HepG2 (cell line): ENCODE data around the gene AKR7A3. TPM values are rescaled to one million over a fixed set of nuclear protein-coding genes. Genes with fewer than 3 reads are reported as not detected.

ENCODE experiments used
- ATAC-seq: fragments of 200-7000 bp; cut with Tn5 transposase; 3 replicates; pipeline ENCODE4 v1.9.1; 2020; ENCODE audit warnings: mild to moderate bottlenecking, moderate library complexity
- BruUV-seq: library from RNA; stranded (reverse); fragments of 400-500 nt; replicated peaks from 2 replicates; lab custom pipeline; 2021; lab: Mats Ljungman, UMichigan
- CTCF ChIA-PET: fragments of 300-600 bp; formaldehyde crosslinking; extraction: SDS; loops from one replicate; lab custom pipeline; 2021; ENCODE audit warnings: low total read pairs, inconsistent platforms, low intra/inter-chr PET ratio; lab: Yijun Ruan, JAX
- POLR2A ChIA-PET: fragments of 350-600 bp; sonication (Branson Sonifier 250); formaldehyde crosslinking; loops from one replicate; lab custom pipeline; 2020; ENCODE audit warnings: antibody characterized with exemption, inconsistent platforms; lab: Yijun Ruan, JAX
- DNase-seq: peaks from one replicate; pipeline ENCODE4 v3.0.0-alpha.2; 2015; ENCODE audit warnings: low spot score
- FAIRE-seq: peaks from 3 replicates; lab custom pipeline; 2011; peaks lifted over from hg19 to GRCh38; lab: Jason Lieb, UNC
- H2AFZ ChIP-seq: one replicate; pipeline ENCODE4 v1.6.1; 2011; ENCODE audit warnings: low read length, inconsistent platforms
- H3K27ac ChIP-seq: fragments of 300-600 bp; 3 replicates; pipeline ENCODE4 v1.8.0; 2011; ENCODE audit warnings: mixed run types, mild to moderate bottlenecking, mixed read lengths, low read length, inconsistent platforms; ENCODE audit not compliant: insufficient read depth; ENCODE audit errors: extremely low read length
- H3K27me3 ChIP-seq, 2 experiments: fragments of 200-600 bp in 1 of 2; 2 replicates in 1 of 2; 3 replicates in 1 of 2; pipeline versions ENCODE4 v1.6.0 to v1.8.0; 2011; ENCODE audit warnings: low read length in 2 of 2, mild to moderate bottlenecking in 2 of 2, moderate library complexity in 2 of 2, inconsistent platforms in 1 of 2; ENCODE audit not compliant: insufficient read depth in 2 of 2, control insufficient read depth in 1 of 2
- H3K36me3 ChIP-seq, 2 experiments: fragments of 200-600 bp in 1 of 2; replicated peaks in 1 of 2; 2 replicates in 1 of 2; 3 replicates in 1 of 2; pipeline versions ENCODE4 v1.5.1 to v1.8.0; 2011; ENCODE audit warnings: low read length in 2 of 2, inconsistent platforms in 1 of 2; ENCODE audit not compliant: insufficient read depth in 2 of 2, control insufficient read depth in 1 of 2
- H3K4me1 ChIP-seq: 2 replicates; pipeline ENCODE4 v1.5.1; 2012; ENCODE audit warnings: low read length, inconsistent platforms; ENCODE audit not compliant: insufficient read depth
- H3K4me2 ChIP-seq: 2 replicates; pipeline ENCODE4 v1.6.0; 2011; ENCODE audit warnings: low read depth, low read length, inconsistent platforms
- H3K4me3 ChIP-seq, 3 experiments: fragments of 200-600 bp in 1 of 3; sonication (generic), shearing (Covaris generic) in 1 of 3; replicated peaks in 1 of 3; 2 replicates each; pipeline ENCODE4 v1.5.1; 2011 to 2016; ENCODE audit warnings: low read length in 3 of 3, inconsistent platforms in 2 of 3, low read depth in 2 of 3, mild to moderate bottlenecking in 2 of 3, control low read depth in 1 of 3, mixed read lengths in 1 of 3; ENCODE audit not compliant: insufficient read depth in 1 of 3
- H3K79me2 ChIP-seq: one replicate; pipeline ENCODE4 v1.6.1; 2011; ENCODE audit warnings: low read length, inconsistent platforms; ENCODE audit not compliant: insufficient read depth
- H3K9ac ChIP-seq: 2 replicates; pipeline ENCODE4 v1.6.0; 2011; ENCODE audit warnings: mild to moderate bottlenecking, low read depth, low read length, inconsistent platforms; ENCODE audit not compliant: insufficient read depth
- H3K9me3 ChIP-seq: 2 replicates; pipeline ENCODE4 v1.5.1; 2012; ENCODE audit warnings: mild to moderate bottlenecking, low read length
- H4K20me1 ChIP-seq: 2 replicates; pipeline ENCODE4 v1.6.0; 2011; ENCODE audit warnings: inconsistent platforms, mild to moderate bottlenecking, low read length, moderate library complexity; ENCODE audit not compliant: insufficient read depth
- DNMT1 ChIP-seq: sonication (generic); formaldehyde crosslinking; IDR thresholded peaks from 2 replicates; pipeline ENCODE4 v1.5.1; 2020; ENCODE audit warnings: mild to moderate bottlenecking, missing genetic modification reagents
- HDAC2 ChIP-seq: sonication (generic); formaldehyde crosslinking; IDR thresholded peaks from 2 replicates; pipeline ENCODE4 v1.4.0; 2020; ENCODE audit warnings: missing genetic modification reagents
- HIVEP1 ChIP-seq: sonication (generic); formaldehyde crosslinking; IDR thresholded peaks from 2 replicates; pipeline ENCODE4 v1.4.0; 2020; ENCODE audit warnings: mild to moderate bottlenecking, missing genetic modification reagents
- MATR3 ChIP-seq: sonication (generic); formaldehyde crosslinking; IDR thresholded peaks from 2 replicates; pipeline ENCODE4 v1.4.0; 2020; ENCODE audit warnings: missing genetic modification reagents
- STAT5B ChIP-seq: sonication (generic); formaldehyde crosslinking; IDR thresholded peaks from 2 replicates; pipeline ENCODE4 v1.4.0; 2020; ENCODE audit warnings: missing genetic modification reagents
- ZNF253 ChIP-seq: sonication (generic); formaldehyde crosslinking; IDR thresholded peaks from 2 replicates; pipeline ENCODE4 v1.8.0; 2022; ENCODE audit warnings: mild to moderate bottlenecking, missing genetic modification reagents, borderline replicate concordance
- ZNF275 ChIP-seq: sonication (generic); formaldehyde crosslinking; IDR thresholded peaks from 2 replicates; pipeline ENCODE4 v1.8.0; 2022; ENCODE audit warnings: missing genetic modification reagents, mild to moderate bottlenecking, inconsistent platforms, borderline replicate concordance
- ZNF3 ChIP-seq: IDR thresholded peaks from 2 replicates; pipeline ENCODE4 v1.7.0; 2017; ENCODE audit warnings: inconsistent platforms
- ZNF563 ChIP-seq: sonication (generic); formaldehyde crosslinking; IDR thresholded peaks from 2 replicates; pipeline ENCODE4 v1.8.0; 2022; ENCODE audit warnings: mild to moderate bottlenecking, moderate library complexity, missing genetic modification reagents
- WGBS: methylation state at CpG from one replicate; pipeline ENCODE4 v1.1.6; 2017; ENCODE audit warnings: low lambda C conversion rate; 5-methylcytosine and 5-hydroxymethylcytosine counted together
- in situ Hi-C: cut with HindIII; loops from 2 replicates; pipeline ENCODE4 v1.10.0; 2017; ENCODE audit warnings: low pct_unique_long_range_greater_than_20kb; ENCODE audit not compliant: extremely low pct_ligation_motif_present
- intact Hi-C: fragments of 100-400 bp; cut with micrococcal nuclease; formaldehyde crosslinking; loops from one replicate; pipeline ENCODE4 v1.10.0; 2022; ENCODE audit not compliant: unreplicated experiment
- polyA plus RNA-seq, 8 experiments: library from polyadenylated mRNA; depleted of rRNA in 3 of 8; stranded (reverse) in 7 of 8; unstranded in 1 of 8; fragments of >200 nt; fragmentation: Illumina TruSeq in 4 of 8; extraction: Trizol in 4 of 8; gene quantifications; 2 replicates each; pipeline versions ENCODE4 v1.2.1 to v1.2.3, GENCODE V29; 2011 to 2016; ENCODE audit warnings: low read depth in 4 of 8, missing spikeins in 1 of 8, mixed read lengths in 1 of 8; ENCODE audit not compliant: insufficient read depth in 1 of 8
- total RNA-seq, 5 experiments: library from RNA; depleted of rRNA; stranded (reverse); fragments of >200 nt; fragmentation: Illumina TruSeq; extraction: Trizol; gene quantifications; 2 replicates each; pipeline ENCODE4 v1.2.3, GENCODE V29; 2016; ENCODE audit warnings: low read depth in 1 of 5
- TF ChIP-seq, protein P1 (sequence below): sonication (generic); formaldehyde crosslinking; IDR thresholded peaks from 2 replicates; pipeline ENCODE4 v1.5.0; 2020; ENCODE audit warnings: missing genetic modification reagents
- TF ChIP-seq, protein P2 (sequence below): sonication (generic); formaldehyde crosslinking; IDR thresholded peaks from 2 replicates; pipeline ENCODE4 v1.4.0; 2020; ENCODE audit warnings: low read depth, missing genetic modification reagents
- TF ChIP-seq, protein P3 (sequence below): sonication (generic); formaldehyde crosslinking; IDR thresholded peaks from 2 replicates; pipeline ENCODE4 v1.4.0; 2020; ENCODE audit warnings: missing genetic modification reagents, borderline replicate concordance

AKR7A3 gene
- total and polyA plus RNA-seq, 2 of the 13 experiments (the other 11 are each of a cell fraction or from before 2014, with no cell fraction given), result 0.58 to 1.00 TPM

GRCh38 chr1:19311503-19311930 is 22.9 kb upstream of the AKR7A3 start (continued):
- TF ChIP-seq, protein P1, sequence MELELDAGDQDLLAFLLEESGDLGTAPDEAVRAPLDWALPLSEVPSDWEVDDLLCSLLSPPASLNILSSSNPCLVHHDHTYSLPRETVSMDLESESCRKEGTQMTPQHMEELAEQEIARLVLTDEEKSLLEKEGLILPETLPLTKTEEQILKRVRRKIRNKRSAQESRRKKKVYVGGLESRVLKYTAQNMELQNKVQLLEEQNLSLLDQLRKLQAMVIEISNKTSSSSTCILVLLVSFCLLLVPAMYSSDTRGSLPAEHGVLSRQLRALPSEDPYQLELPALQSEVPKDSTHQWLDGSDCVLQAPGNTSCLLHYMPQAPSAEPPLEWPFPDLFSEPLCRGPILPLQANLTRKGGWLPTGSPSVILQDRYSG (CRISPR knock-in tag), result 0 out of 2 replicates have a peak, but pooled peaks have one; percentile 5
- TF ChIP-seq DNMT1 (CRISPR knock-in tag), result 0 out of 2 replicates have a peak, but pooled peaks have one; percentile 29
- TF ChIP-seq ZNF563 (CRISPR knock-in tag), result 0 out of 2 replicates have a peak, but pooled peaks have one; percentile 37
- 0 out of 2 replicates have a peak, but pooled peaks have one; percentile 16 for TF ChIP-seq ZNF275 (CRISPR knock-in tag)
- TF ChIP-seq ZNF253 (CRISPR knock-in tag), result 0 out of 2 replicates have a peak, but pooled peaks have one; percentile 25

GRCh38 chr1:19310720-19311502 is 22.3 kb upstream of the AKR7A3 start:
- H3K4me3 ChIP-seq, result peak overlapping the region; percentile 85 to 95 (median 93)
- H3K79me2 ChIP-seq, result peaks cover 27% of the 10 kb centered on the region
- peak overlapping the region; percentile 77 for H3K27ac ChIP-seq
- H3K4me1 ChIP-seq, result peaks cover 64% of the 10 kb centered on the region
- peaks cover 8 to 32% of the 10 kb centered on the region in 2 experiments; a peak in 4 of 5 replicates for H3K36me3 ChIP-seq
- POLR2A ChIA-PET, result interaction anchor here (0.6 to 4.7 kb wide), 4 partner anchors 42 to 60 kb away, joined by 3 to 21 read pairs (median 4); partner anchors contain the start of genes EMC1 and MRTO4
- peak overlapping the region; percentile 94 for H3K9ac ChIP-seq
- H3K4me2 ChIP-seq, result peak overlapping the region; percentile 85
- TSS peak; percentile 63 for BruUV-seq
- CTCF ChIA-PET, result no interaction called here
- WGBS, result 29% methylated on average over 13 of the region's 13 CpGs
- in situ Hi-C loops, result no loop called here
- no peaks in the 10 kb centered on the region; a peak in 1 of 5 replicates for H3K27me3 ChIP-seq
- ATAC-seq, result peak; percentile 49
- DNase-seq, result peak; percentile 22
- no peak overlapping the region for H2AFZ ChIP-seq
- intact Hi-C loops, result loop anchor here (2.0 kb wide), 1 partner anchor 58 kb away; no protein-coding TSS in a partner anchor
- no peaks in the 10 kb centered on the region; the same call in 1 of the 2 replicates for H4K20me1 ChIP-seq
- FAIRE-seq, result peak; percentile 37
- H3K9me3 ChIP-seq, result no peaks in the 10 kb centered on the region
- TF ChIP-seq STAT5B (CRISPR knock-in tag) (no peak), ZNF3 (CRISPR knock-in tag) (no peak), HDAC2 (CRISPR knock-in tag) (no peak), HIVEP1 (0 out of 2 replicates have a peak, but pooled peaks have one; percentile 16), MATR3 (no peak)
- TF ChIP-seq, protein P2, sequence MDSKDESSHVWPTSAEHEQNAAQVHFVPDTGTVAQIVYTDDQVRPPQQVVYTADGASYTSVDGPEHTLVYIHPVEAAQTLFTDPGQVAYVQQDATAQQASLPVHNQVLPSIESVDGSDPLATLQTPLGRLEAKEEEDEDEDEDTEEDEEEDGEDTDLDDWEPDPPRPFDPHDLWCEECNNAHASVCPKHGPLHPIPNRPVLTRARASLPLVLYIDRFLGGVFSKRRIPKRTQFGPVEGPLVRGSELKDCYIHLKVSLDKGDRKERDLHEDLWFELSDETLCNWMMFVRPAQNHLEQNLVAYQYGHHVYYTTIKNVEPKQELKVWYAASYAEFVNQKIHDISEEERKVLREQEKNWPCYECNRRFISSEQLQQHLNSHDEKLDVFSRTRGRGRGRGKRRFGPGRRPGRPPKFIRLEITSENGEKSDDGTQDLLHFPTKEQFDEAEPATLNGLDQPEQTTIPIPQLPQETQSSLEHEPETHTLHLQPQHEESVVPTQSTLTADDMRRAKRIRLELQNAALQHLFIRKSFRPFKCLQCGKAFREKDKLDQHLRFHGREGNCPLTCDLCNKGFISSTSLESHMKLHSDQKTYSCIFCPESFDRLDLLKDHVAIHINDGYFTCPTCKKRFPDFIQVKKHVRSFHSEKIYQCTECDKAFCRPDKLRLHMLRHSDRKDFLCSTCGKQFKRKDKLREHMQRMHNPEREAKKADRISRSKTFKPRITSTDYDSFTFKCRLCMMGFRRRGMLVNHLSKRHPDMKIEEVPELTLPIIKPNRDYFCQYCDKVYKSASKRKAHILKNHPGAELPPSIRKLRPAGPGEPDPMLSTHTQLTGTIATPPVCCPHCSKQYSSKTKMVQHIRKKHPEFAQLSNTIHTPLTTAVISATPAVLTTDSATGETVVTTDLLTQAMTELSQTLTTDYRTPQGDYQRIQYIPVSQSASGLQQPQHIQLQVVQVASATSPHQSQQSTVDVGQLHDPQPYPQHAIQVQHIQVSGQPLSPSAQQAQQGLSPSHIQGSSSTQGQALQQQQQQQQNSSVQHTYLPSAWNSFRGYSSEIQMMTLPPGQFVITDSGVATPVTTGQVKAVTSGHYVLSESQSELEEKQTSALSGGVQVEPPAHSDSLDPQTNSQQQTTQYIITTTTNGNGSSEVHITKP (CRISPR knock-in tag), result no peak
- TF ChIP-seq, protein P3, sequence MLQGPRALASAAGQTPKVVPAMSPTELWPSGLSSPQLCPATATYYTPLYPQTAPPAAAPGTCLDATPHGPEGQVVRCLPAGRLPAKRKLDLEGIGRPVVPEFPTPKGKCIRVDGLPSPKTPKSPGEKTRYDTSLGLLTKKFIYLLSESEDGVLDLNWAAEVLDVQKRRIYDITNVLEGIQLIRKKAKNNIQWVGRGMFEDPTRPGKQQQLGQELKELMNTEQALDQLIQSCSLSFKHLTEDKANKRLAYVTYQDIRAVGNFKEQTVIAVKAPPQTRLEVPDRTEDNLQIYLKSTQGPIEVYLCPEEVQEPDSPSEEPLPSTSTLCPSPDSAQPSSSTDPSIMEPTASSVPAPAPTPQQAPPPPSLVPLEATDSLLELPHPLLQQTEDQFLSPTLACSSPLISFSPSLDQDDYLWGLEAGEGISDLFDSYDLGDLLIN (CRISPR knock-in tag), result no peak
